Left lung (tissue), 14 donors: Measurements from ENCODE around the gene NUTM2B. TPM values are rescaled to one million over a fixed set of nuclear protein-coding genes. Genes with fewer than 3 reads are reported as not detected.
"Not testable (repeated sequence)": the region's sequence is repeated elsewhere in the genome, so short reads cannot be mapped to it uniquely, and the experiment has no call there.

Source experiments
- ATAC-seq: fragments of 200-7000 bp; cut with Tn5 transposase; one replicate; pipeline ENCODE4 v1.9.1; 2020; ENCODE audit warnings: moderate library complexity
- DNase-seq, 4 donors: peaks; one replicate each; pipeline ENCODE4 v3.0.0-alpha.2; 2013 to 2020
- H3K27ac ChIP-seq, 2 donors: fragments of 200-600 bp; sonication (generic) in 1 of 2; one replicate each; pipeline versions ENCODE4 v1.5.0 to v1.8.0; 2020 to 2021
- H3K27me3 ChIP-seq, 2 donors: fragments of 200-600 bp; sonication (generic) in 1 of 2; one replicate each; pipeline versions ENCODE4 v1.5.0 to v1.8.0; 2020 to 2021
- H3K36me3 ChIP-seq, 2 donors: fragments of 200-600 bp; sonication (generic) in 1 of 2; one replicate each; pipeline versions ENCODE4 v1.5.0 to v1.8.0; 2020 to 2021
- H3K4me1 ChIP-seq, 2 donors: fragments of 200-600 bp; one replicate each; pipeline ENCODE4 v1.8.0; 2021
- H3K4me3 ChIP-seq, 2 donors: fragments of 200-600 bp; sonication (generic) in 1 of 2; one replicate each; pipeline versions ENCODE4 v1.5.0 to v1.8.0; 2020 to 2021; ENCODE audit warnings: mild to moderate bottlenecking in 1 of 2
- H3K9me3 ChIP-seq, 2 donors: fragments of 200-600 bp; sonication (generic) in 1 of 2; one replicate each; pipeline versions ENCODE4 v1.5.0 to v1.8.0; 2020 to 2021
- intact Hi-C, 2 donors: fragments of 100-400 bp; cut with DNase I; formaldehyde crosslinking; loops; one replicate each; pipeline versions ENCODE4 v1.11.2 to v1.14.2; 2022
- long read RNA-seq, 12 donors: library from polyadenylated mRNA in 2 of 12; unstranded in 2 of 12; transcript quantifications; one replicate each; pipeline ENCODE4 v2.0.0 and lab custom pipeline, GENCODE V29; 2019 to 2026
- polyA plus RNA-seq, 6 donors: library from polyadenylated mRNA; unstranded; fragments of 120-200 nt; gene quantifications; one replicate each; pipeline ENCODE4 v1.2.1, GENCODE V29; 2013; ENCODE audit not compliant: insufficient read length in 6 of 6
- total RNA-seq, 2 donors: library from RNA; stranded (reverse); fragmentation: NEBNext Ultra II Directional; extraction: Animal tissue kit (Norgen Biotek cat#: 25700); gene quantifications; one replicate each; pipeline ENCODE4 v1.2.1, GENCODE V29; 2021
- donor health status: DM: no; HTN: yes; CAD: no.
- donor health status: DM: no; HTN: no; CAD: no.

The NUTM2B gene, protein sequence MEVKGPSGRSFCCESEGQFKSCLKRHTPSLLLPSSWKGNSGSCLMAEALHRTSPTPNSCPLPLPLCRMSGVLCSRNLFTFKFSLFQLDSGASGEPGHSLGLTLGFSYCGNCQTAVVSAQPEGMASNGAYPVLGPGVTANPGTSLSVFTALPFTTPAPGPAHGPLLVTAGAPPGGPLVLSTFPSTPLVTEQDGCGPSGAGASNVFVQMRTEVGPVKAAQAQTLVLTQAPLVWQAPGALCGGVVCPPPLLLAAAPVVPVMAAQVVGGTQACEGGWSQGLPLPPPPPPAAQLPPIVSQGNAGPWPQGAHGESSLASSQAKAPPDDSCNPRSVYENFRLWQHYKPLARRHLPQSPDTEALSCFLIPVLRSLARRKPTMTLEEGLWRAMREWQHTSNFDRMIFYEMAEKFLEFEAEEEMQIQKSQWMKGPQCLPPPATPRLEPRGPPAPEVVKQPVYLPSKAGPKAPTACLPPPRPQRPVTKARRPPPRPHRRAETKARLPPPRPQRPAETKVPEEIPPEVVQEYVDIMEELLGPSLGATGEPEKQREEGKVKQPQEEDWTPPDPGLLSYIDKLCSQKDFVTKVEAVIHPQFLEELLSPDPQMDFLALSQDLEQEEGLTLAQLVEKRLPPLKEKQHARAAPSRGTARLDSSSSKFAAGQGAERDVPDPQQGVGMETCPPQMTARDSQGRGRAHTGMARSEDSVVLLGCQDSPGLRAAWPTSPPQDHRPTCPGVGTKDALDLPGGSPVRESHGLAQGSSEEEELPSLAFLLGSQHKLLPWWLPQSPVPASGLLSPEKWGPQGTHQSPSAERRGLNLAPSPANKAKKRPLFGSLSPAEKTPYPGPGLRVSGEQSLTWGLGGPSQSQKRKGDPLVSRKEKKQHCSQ
- total RNA-seq: 1 to 10 TPM in 1 of 2 donors, under 1 TPM in 1; 0.76 to 1.5 TPM
- polyA plus RNA-seq: 1 to 10 TPM; 1.7 to 4.2 (median 3.1) TPM
- long read RNA-seq, donor 1, partial matches to known transcripts: 5 of 6 reads
- long read RNA-seq, donor 1, other reads (novel, unspliced or antisense): 0 of 6 reads
- long read RNA-seq, donor 2: 0 reads
- long read RNA-seq, donor 3: 0 reads
- long read RNA-seq, donor 4: 0 reads
- long read RNA-seq, donor 5: 0 reads
- long read RNA-seq, donor 6: 0 reads
- long read RNA-seq, donor 7: 0 reads
- long read RNA-seq, donor 8: 0 reads
- long read RNA-seq, donor 9: 0 reads
- long read RNA-seq, donor 10: 0 reads
- long read RNA-seq, donor 11, partial matches to known transcripts: 0 of 1 reads
- long read RNA-seq, donor 11, other reads (novel, unspliced or antisense): 0 of 1 reads
- long read RNA-seq, donor 12: 0 reads

DNA sequence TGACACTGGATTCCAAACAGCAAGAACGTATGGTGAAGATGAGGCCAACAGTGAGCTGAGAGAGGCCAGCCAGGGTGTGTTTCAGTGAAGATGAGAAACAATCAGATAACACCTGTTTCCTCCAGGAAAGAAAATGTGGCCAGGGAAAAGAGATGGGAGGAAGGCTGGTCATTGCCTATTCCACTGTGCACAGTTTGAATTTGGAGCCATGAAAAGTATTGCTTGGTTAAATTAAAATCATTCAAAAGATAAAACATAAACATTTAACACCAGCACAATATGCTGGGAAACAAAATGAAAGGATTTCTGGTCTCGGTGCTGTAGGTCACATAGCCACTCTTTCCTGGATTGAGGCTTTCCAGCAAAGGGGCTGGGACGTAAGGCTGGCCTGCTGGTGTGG, at the start of gene NUTM2B:
TSS of gene NUTM2B (plus strand) at position 301 of the 400 bp plus-strand sequence. CDS start 383 bp downstream, outside the sequence.
- H3K27ac ChIP-seq, H3K4me1 ChIP-seq, H3K4me3 ChIP-seq, ATAC-seq, H3K27me3 ChIP-seq, DNase-seq, intact Hi-C loops, H3K9me3 ChIP-seq, H3K36me3 ChIP-seq: not testable (repeated sequence)

DNA sequence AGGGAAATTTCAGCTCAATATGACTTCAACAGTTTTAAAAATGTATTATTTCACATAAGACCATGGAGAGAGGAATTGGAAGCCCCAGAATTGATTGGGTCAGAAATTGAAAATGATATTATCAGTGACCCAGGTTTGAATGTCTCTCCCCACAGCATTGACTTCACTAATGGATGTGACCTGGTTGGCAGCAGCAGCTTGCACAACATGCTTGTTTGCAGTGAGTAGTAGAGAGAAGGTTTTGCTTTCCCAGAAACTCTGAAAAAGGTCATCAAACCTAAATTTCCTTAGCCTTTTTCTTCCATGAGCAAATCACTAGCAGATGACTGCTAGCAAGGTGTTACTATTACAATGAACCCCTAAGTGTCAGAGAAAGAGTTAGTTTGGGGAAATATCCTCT, 39.7 kb upstream of the NUTM2B start:
- H3K4me1 ChIP-seq, DNase-seq, H3K27me3 ChIP-seq, H3K4me3 ChIP-seq, ATAC-seq, intact Hi-C loops, H3K9me3 ChIP-seq, H3K36me3 ChIP-seq, H3K27ac ChIP-seq: not testable (repeated sequence)

DNA sequence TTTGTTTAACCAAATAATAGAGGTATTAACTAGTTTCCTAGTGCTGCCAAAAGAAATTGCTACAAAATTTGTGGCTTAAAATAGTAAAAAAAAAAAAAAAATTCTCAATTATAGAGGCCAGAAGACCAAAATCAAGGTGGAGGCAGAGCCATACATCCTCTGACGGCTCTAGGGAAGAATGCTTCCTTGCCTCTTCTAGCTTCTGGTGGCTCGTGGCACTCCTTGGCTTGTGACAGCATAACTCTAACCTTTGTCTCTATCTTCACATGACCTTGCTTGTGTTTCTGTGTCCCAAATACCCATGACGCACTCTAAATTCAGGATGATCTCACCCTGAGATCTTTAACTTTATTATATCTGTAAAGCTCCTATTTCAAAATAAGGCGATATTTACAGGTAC, 38.3 kb upstream of the NUTM2B start:
- H3K4me3 ChIP-seq, ATAC-seq, H3K27ac ChIP-seq, H3K9me3 ChIP-seq, H3K27me3 ChIP-seq, H3K4me1 ChIP-seq, H3K36me3 ChIP-seq, intact Hi-C loops, DNase-seq: not testable (repeated sequence)

DNA sequence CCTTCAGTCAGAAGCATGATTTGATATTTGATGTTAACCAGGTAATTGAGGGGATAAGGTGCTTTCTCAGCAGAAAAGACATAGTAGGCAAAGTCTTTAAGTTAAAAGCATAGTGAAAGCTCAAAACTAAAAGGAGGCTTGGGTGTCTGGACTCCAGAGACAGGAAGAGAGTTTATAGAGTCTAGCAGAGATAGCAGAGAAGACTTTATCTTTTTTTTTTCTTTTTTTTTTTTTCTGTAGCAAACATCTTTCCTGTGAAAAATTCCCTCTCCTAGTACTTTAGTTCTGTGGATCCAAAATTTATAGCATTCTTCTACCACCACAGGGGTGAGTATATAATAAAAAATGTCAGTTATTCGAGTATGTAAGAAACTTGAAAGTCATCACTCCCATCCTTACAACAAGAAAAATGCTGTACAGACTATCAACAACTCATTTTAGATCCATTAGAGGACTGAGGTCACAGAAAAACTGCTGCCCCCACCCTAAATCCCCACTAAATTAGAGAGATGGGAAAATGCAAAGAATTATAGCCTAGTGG, 33.7 kb upstream of the NUTM2B start:
- ATAC-seq, H3K4me1 ChIP-seq, H3K9me3 ChIP-seq, DNase-seq, H3K27ac ChIP-seq, H3K36me3 ChIP-seq, H3K27me3 ChIP-seq, H3K4me3 ChIP-seq, intact Hi-C loops: not testable (repeated sequence)

DNA sequence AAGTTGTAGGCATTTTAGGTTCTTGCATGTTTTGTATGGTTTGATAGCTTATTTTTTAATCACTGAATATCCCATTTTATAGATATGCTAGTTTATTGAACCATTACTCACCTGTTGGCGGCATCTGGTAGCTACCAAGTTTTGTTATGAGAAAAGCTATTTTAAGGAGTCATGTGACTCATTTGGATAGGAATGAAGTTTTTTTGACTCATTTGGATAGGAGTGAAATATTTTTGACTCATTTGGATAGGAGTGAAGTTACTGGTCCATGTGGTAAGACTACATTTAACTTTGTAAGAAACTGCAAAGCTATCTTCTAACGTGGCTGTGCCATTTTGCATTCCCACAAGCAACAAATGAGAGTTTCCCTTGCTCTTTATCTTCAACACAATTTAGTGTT, 28.1 kb upstream of the NUTM2B start:
- intact Hi-C loops, H3K4me3 ChIP-seq, ATAC-seq, DNase-seq, H3K36me3 ChIP-seq, H3K27me3 ChIP-seq, H3K4me1 ChIP-seq, H3K9me3 ChIP-seq, H3K27ac ChIP-seq: not testable (repeated sequence)

DNA sequence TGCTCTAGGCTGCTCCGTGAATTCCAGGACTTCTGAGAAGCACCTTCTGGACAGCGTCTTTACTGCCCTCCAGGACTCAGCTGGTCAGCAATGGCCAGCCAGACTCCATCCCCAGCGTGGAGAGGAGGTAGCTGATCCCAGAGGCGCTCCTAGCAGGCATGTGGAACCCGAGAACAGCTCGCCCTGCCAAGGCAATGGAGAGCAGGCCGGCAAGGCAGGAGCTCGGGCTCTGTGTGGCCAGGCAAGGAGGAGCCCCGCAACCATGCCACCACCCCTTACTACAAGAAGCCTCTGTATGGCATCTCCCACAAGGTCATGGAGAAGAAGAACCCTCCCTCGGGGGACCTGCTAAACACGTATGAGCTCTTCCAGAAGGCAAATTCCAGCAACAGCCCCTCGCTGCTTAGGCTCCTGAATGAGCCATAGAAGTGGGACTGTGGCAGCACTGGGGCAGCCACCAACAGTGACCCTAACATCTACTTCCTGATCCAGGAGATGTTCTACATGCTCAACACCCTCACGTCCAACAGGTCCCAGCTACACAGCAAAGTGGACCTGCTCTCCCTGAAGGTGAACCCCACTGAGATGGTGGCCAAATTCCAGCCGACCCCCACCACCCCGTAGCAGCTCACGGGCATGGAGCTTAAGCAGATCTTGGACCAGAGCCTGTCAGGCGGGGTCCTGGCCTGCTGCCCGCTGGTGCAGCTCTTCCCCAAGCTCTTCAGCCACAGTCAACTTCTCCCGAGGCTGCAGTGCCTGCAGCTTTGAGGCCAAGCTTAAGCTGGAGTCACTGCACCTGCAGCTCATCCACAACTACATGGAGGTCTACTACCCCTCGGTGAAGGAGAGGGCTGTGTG, 19.8 kb upstream of the NUTM2B start:
- intact Hi-C loops, ATAC-seq, H3K4me1 ChIP-seq, H3K4me3 ChIP-seq, H3K27ac ChIP-seq, H3K27me3 ChIP-seq, H3K9me3 ChIP-seq: not testable (repeated sequence)
- DNase-seq: peak in 1 of 4 donors; percentile 65
- peaks cover 0 to 38% of the 10 kb centered on the region in 2 donors for H3K36me3 ChIP-seq

DNA sequence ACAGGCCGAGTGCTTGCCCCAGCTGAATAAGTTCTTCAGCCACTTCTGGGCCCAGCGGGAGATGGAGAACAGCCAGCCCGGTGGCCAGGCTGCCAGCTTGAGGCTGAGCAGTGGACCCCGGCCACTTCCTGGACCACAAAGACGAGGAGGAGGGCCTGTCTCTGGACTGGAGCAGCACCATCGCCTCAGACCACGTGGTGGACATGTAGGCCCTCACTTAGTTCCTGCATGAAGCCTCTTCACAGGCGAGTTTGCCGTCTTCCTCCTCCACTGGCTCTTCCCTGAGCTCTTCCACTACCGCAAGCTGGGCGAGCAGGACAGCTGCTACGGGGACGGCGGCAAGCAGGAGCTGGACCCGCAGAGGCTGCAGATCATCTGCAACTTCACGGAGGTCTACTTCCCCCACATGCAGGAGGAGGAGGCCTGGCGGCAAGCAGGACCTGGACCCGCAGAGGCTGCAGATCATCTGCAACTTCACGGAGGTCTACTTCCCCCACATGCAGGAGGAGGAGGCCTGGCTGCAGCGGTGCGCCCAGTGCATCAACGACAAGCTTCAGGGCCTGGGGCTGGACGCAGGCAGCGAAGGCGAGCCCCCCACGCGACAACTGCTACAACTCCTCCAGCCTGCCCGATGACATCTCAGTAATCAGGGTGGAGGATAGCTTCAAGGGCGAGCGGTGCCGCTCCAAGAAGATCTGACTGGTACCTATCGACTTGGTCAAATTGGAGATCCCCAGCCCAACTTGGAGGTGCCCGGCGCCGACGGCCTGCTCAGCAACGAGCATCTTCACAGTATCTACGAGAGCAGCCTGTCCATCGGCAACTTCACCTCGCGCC, 18.9 kb upstream of the NUTM2B start:
- not testable (repeated sequence) for ATAC-seq

DNA sequence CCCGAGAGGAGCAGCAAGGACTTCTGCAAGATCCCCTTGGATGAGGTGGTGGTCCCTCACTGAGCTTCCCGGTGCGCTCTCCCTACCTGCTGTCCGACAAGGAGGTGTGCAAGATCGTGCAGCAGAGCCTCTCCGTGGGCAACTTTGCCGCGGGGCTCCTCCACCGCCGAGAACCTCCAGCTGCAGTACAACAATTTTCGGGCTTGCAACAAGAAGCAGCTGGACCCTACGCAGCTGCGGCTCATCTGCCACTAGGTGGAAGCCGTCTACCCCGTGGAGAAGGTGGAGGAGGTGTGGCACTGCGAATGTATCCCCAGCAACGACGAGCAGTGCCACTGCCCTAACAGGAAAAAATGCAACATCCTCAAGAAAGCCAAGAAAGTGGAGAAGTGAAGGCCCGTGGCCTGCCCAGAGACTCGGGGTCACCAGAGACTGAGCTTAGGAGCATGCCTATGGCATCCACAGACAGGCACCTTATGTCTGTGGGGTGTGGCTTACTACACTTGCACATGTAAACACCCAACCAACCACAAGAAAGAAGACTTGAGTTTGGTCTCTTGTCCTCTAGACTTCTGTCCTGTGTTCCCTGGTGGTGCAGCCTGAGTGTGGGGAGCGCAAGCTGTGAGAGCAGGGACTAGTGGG, 17.9 kb upstream of the NUTM2B start:
- H3K36me3 ChIP-seq: peaks cover 0 to 38% of the 10 kb centered on the region in 2 donors
- H3K27me3 ChIP-seq, H3K9me3 ChIP-seq, H3K4me3 ChIP-seq, H3K4me1 ChIP-seq, ATAC-seq, H3K27ac ChIP-seq, intact Hi-C loops: not testable (repeated sequence)
- peak in 2 of 4 donors; percentile 13 to 80 for DNase-seq

More for the DNA sequence above, 18.9 kb upstream of the NUTM2B start:
- intact Hi-C loops, H3K4me3 ChIP-seq, H3K4me1 ChIP-seq, H3K27me3 ChIP-seq, H3K27ac ChIP-seq, H3K9me3 ChIP-seq: not testable (repeated sequence)
- DNase-seq: peak in 1 of 4 donors; percentile 57
- peaks cover 0 to 38% of the 10 kb centered on the region in 2 donors for H3K36me3 ChIP-seq

DNA sequence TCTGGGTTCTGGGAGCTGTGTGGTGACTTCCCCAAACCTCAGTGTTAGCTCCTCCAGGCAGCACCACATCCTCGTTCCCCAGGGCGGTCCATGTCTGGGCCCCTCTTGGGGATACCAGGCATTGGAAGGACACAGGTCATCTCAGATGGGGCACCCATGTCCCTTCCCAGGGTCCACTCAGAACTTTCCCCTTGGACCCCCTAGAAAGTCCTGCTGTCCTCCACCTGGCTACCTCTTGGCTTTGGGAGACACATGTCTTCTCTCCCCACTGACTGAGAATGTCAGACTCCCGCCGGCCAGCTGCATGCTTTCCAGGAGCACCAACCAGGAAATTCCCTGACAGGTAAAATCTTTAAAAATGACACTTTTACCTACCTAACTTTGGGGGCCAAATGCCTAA, 16.4 kb upstream of the NUTM2B start:
- H3K27me3 ChIP-seq, DNase-seq, intact Hi-C loops, H3K9me3 ChIP-seq, H3K4me1 ChIP-seq, H3K4me3 ChIP-seq, H3K27ac ChIP-seq, ATAC-seq: not testable (repeated sequence)
- peaks cover 0 to 38% of the 10 kb centered on the region in 2 donors for H3K36me3 ChIP-seq

DNA sequence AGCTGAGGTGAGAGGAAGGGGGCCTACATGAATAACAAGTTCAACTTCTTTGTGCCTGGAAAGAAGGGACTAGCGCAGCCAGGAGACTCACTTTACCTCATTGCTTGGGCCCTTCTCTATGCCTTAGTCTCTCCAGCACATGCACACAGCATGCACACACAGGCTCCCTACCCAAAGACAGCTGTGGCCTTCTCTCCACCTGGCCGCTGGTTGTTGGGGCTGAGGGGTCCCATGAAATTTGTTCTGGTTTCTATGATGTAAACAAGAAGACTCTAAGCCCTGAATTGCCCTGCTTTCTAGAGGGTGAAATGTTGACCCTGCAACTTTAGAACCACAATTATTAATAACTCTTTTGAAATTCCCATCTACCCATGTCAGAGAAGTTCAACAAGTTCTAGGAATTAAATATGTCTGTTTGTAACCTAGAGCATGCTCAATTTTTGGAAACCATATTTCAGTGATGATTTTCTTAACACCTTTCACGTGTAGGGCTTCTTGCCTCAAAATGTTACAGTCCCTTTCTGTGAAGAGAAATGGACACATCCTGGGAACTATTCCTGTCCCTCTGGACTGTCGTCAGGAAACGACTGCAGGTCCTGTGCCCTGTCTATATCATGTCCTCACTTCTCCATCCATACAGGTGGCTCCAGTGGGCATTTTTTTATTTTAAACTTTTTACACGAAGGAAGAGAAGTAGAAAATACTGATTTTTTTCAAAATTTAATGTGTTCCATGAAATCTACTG, 15.4 kb upstream of the NUTM2B start:
- H3K27ac ChIP-seq, H3K9me3 ChIP-seq, intact Hi-C loops, H3K27me3 ChIP-seq, DNase-seq, ATAC-seq, H3K4me3 ChIP-seq, H3K4me1 ChIP-seq: not testable (repeated sequence)
- peaks cover 0 to 38% of the 10 kb centered on the region in 2 donors for H3K36me3 ChIP-seq
